ENCODE measurements around the gene JMJD7. TPM values are rescaled to one million over a fixed set of nuclear protein-coding genes. Genes with fewer than 3 reads are reported as not detected.

Gene JMJD7
- total RNA-seq, 1 experiment from 2014 or later, result 13.5 TPM

- Histone ChIP-seq H3K4me2 (ENCODE audit: low read length) (peak overlapping the region; percentile 75), H3K36me3 (ENCODE audit: control insufficient read depth in 1 of 2, insufficient read depth in 2 of 2, low read length in 2 of 2) (no peaks in the 10 kb centered on the region), H4K20me1 (ENCODE audit: insufficient read depth) (no peaks in the 10 kb centered on the region), H3K4me1 (ENCODE audit: control insufficient read depth in 1 of 2, insufficient read depth in 2 of 2, low read length in 2 of 2) (peaks cover 20 to 38% of the 10 kb centered on the region in 2 experiments), H3K27me3 (ENCODE audit: insufficient read depth, low read length) (no peaks in the 10 kb centered on the region), H3K27ac (ENCODE audit: low read depth, low read length) (no peak overlapping the region), H3K9me3 (ENCODE audit: control insufficient read depth in 1 of 2, insufficient read depth in 1 of 2, low read depth in 1 of 2, low read length in 2 of 2) (no peaks in the 10 kb centered on the region), H2AFZ (ENCODE audit: low read depth, low read length, poor library complexity, severe bottlenecking) (no peak overlapping the region), H3K9me2 (ENCODE audit: insufficient read depth) (no peaks in the 10 kb centered on the region), H3K9ac (ENCODE audit: low read length) (no peak overlapping the region), H3K4me3 (replicated peaks in 1 of 2; ENCODE audit: low read depth in 1 of 2, low read length in 2 of 2) (no peak overlapping the region), H3K79me2 (ENCODE audit: insufficient read depth, low read length) (peaks cover 4% of the 10 kb centered on the region)
- TF ChIP-seq, protein P1, sequence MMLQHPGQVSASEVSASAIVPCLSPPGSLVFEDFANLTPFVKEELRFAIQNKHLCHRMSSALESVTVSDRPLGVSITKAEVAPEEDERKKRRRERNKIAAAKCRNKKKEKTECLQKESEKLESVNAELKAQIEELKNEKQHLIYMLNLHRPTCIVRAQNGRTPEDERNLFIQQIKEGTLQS (IDR thresholded peaks at IDR 0.05), result no peak
- TF ChIP-seq ZFX (IDR thresholded peaks at IDR 0.05) (no peak), POLR2AphosphoS5 (IDR thresholded peaks at IDR 0.05; ENCODE audit: low read depth, low read length) (no peak), JUND (IDR thresholded peaks at IDR 0.05) (no peak), SIN3A (IDR thresholded peaks at IDR 0.05; ENCODE audit: low read depth) (no peak), EZH2 (IDR thresholded peaks at IDR 0.05) (no peak), SP1 (IDR thresholded peaks at IDR 0.05; ENCODE audit: low read depth) (no peak), RAD21 (IDR thresholded peaks at IDR 0.05; ENCODE audit: low read depth) (no peak), ZNF274 (IDR thresholded peaks at IDR 0.05; ENCODE audit: low read depth, low read length) (no peak), MAX (IDR thresholded peaks at IDR 0.05) (no peak), ELF1 (IDR thresholded peaks at IDR 0.05; ENCODE audit: borderline replicate concordance, low read depth) (no peak), FOSL1 (IDR thresholded peaks at IDR 0.05; ENCODE audit: low read depth) (no peak), POLR2A (IDR thresholded peaks at IDR 0.05; ENCODE audit: borderline replicate concordance, extremely low read depth, insufficient read depth, insufficient read length) (no peak), CBX3 (IDR thresholded peaks at IDR 0.05; ENCODE audit: low read depth) (no peak)
- TF ChIP-seq, protein P2, sequence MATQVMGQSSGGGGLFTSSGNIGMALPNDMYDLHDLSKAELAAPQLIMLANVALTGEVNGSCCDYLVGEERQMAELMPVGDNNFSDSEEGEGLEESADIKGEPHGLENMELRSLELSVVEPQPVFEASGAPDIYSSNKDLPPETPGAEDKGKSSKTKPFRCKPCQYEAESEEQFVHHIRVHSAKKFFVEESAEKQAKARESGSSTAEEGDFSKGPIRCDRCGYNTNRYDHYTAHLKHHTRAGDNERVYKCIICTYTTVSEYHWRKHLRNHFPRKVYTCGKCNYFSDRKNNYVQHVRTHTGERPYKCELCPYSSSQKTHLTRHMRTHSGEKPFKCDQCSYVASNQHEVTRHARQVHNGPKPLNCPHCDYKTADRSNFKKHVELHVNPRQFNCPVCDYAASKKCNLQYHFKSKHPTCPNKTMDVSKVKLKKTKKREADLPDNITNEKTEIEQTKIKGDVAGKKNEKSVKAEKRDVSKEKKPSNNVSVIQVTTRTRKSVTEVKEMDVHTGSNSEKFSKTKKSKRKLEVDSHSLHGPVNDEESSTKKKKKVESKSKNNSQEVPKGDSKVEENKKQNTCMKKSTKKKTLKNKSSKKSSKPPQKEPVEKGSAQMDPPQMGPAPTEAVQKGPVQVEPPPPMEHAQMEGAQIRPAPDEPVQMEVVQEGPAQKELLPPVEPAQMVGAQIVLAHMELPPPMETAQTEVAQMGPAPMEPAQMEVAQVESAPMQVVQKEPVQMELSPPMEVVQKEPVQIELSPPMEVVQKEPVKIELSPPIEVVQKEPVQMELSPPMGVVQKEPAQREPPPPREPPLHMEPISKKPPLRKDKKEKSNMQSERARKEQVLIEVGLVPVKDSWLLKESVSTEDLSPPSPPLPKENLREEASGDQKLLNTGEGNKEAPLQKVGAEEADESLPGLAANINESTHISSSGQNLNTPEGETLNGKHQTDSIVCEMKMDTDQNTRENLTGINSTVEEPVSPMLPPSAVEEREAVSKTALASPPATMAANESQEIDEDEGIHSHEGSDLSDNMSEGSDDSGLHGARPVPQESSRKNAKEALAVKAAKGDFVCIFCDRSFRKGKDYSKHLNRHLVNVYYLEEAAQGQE (IDR thresholded peaks at IDR 0.05; ENCODE audit: low read depth), result no peak
- DNase-seq (ENCODE audit: low read depth, low spot score) (no peak), ATAC-seq (no peak)
- BruUV-seq (replicated peaks), result no TSS peak
- ChIA-PET RAD21 (ENCODE audit: low non-redundant PET in 1 of 2, low total read pairs in 2 of 2, uncharacterized antibody in 2 of 2, unreplicated experiment in 2 of 2) (interaction anchor here in 1 of 2 experiments (0.6 kb wide), 1 partner anchor 15 kb away, joined by 3 read pairs; the partner anchor contains the start of gene MAPKBP1), POLR2A (no interaction called here), CTCF (interaction anchor here (4.1 kb wide), 1 partner anchor 16 kb away, joined by 22 read pairs; the partner anchor contains the start of gene MAPKBP1)
- intact Hi-C loops (cut with micrococcal nuclease), result no loop called here
These were observed 38.2 kb upstream of the JMJD7 start for GRCh38 chr15:41789662-41790061.

Data from HCT116 (cell line).